ENCODE data around the gene CRYBA4.

Gene CRYBA4

DNA sequence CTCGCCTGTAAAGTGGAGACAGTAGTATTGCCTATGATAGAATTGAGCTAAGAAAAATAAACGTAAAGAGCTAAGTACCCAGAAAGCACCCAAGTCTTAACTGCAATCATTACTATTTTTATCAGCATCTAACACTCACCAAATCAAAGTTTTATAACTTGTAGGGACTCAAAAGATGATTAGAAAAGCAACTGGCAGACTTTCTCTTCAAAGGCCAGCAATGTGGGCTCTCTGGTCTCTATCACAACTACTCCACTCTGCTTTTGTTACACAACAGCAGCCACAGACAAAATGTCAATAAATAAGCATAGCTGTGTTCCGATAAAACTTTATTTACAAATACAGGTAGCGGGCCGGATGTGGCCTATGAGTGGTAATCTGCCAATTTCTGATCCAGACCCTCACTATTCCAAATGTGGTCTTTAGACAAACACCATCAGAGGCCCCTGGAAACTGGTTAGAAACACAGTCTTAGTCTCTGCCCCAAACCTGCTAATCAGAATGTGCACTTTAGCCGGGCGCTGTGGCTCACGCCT lies 40.1 kb upstream of the CRYBA4 start:
- Histone ChIP-seq H2AFZ (ENCODE audit: low read depth, low read length) (no peak overlapping the region), H4K20me1 (ENCODE audit: insufficient read depth, low read length) (no peaks in the 10 kb centered on the region), H3K27me3 (ENCODE audit: low read depth, low read length) (no peaks in the 10 kb centered on the region), H3K27ac (ENCODE audit: low read length) (no peak overlapping the region), H3K9ac (ENCODE audit: low read length) (no peak overlapping the region), H3K9me3 (ENCODE audit: insufficient read depth, low read length) (no peaks in the 10 kb centered on the region), H3K36me3 (replicated peaks; ENCODE audit: low read depth, low read length) (no peaks in the 10 kb centered on the region), H3K4me3 (ENCODE audit: low read length) (no peak overlapping the region), H3K79me2 (ENCODE audit: low read length) (no peaks in the 10 kb centered on the region), H3K4me2 (ENCODE audit: low read length) (no peak overlapping the region), H3K4me1 (ENCODE audit: low read length) (peaks cover 14% of the 10 kb centered on the region)
- TF ChIP-seq, protein P1, sequence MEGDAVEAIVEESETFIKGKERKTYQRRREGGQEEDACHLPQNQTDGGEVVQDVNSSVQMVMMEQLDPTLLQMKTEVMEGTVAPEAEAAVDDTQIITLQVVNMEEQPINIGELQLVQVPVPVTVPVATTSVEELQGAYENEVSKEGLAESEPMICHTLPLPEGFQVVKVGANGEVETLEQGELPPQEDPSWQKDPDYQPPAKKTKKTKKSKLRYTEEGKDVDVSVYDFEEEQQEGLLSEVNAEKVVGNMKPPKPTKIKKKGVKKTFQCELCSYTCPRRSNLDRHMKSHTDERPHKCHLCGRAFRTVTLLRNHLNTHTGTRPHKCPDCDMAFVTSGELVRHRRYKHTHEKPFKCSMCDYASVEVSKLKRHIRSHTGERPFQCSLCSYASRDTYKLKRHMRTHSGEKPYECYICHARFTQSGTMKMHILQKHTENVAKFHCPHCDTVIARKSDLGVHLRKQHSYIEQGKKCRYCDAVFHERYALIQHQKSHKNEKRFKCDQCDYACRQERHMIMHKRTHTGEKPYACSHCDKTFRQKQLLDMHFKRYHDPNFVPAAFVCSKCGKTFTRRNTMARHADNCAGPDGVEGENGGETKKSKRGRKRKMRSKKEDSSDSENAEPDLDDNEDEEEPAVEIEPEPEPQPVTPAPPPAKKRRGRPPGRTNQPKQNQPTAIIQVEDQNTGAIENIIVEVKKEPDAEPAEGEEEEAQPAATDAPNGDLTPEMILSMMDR (IDR thresholded peaks at IDR 0.05; ENCODE audit: low read depth, low read length): no peak
- TF ChIP-seq EZH2phosphoT487 (IDR thresholded peaks at IDR 0.05; ENCODE audit: low read depth): no peak

DNA sequence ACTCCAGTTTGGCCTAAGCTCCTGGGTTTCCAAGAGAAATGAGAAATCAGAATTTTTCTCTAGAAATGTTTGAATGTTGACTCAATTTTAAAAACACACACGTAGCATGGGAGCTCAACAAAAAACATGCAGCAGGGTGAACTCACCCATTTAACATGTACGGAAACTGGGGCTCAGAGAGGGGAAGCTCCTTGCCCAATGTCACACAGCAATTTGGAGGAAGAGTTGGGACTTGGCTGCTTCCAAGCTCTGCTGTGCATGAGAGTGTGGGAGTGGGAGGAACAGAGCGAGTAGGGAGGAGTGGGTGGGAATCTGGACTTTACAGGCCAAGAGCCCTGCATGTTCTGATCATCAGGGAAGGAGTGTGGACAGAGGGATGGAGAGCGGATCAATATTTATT lies 37.8 kb upstream of the CRYBA4 start:
- H3K27ac ChIP-seq (ENCODE audit: low read length): no peak overlapping the region
- peaks cover 13% of the 10 kb centered on the region for H3K4me1 ChIP-seq (ENCODE audit: low read length)
- no peaks in the 10 kb centered on the region for H4K20me1 ChIP-seq (ENCODE audit: insufficient read depth, low read length)
- TF ChIP-seq, protein P1 (IDR thresholded peaks at IDR 0.05; ENCODE audit: low read depth, low read length): no peak
- TF ChIP-seq EZH2phosphoT487 (IDR thresholded peaks at IDR 0.05; ENCODE audit: low read depth): no peak
- no peak overlapping the region for H2AFZ ChIP-seq (ENCODE audit: low read depth, low read length)
- H3K36me3 ChIP-seq (replicated peaks; ENCODE audit: low read depth, low read length): peaks cover 6% of the 10 kb centered on the region
- no peak overlapping the region for H3K9ac ChIP-seq (ENCODE audit: low read length)
- no peak overlapping the region for H3K4me3 ChIP-seq (ENCODE audit: low read length)
- H3K9me3 ChIP-seq (ENCODE audit: insufficient read depth, low read length): 0 out of 2 replicates have a peak, but pooled peaks cover 6% of the 10 kb centered on the region
- no peak overlapping the region for H3K4me2 ChIP-seq (ENCODE audit: low read length)
- H3K27me3 ChIP-seq (ENCODE audit: low read depth, low read length): no peaks in the 10 kb centered on the region
- H3K79me2 ChIP-seq (ENCODE audit: low read length): no peaks in the 10 kb centered on the region

DNA sequence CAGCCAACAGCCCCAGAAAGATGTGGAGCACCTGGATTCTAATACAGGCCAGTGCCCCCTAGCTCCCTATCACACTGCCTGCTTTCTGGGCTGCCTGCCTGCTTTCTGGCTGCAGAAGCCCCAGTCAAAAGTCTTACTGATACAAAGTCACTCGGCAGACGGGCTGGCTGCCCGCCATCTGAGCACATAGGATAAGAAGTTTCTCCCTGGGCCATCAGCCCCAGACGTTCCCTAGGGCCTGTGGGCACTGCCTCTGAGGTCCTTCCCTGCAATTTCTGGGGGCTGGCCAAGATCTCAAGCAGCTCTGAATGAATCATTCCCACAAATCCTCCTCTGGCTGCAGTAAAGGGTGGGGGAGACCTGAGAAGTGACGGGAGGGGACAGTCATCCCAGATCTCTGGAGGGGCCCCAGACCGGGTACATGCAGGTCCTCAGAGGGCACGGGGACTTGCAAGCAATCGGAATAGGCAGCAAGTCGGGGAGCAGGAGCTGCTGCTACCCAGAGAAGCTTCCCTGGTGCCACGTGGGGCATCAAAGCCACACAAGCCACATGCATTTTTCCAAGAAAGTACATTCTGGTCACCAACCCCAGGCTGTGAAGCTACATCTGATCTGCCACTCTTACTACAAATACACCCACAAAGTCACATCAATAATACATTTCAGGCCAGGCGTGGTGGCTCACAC lies 36.5 kb upstream of the CRYBA4 start:
- H3K9ac ChIP-seq (ENCODE audit: low read length): no peak overlapping the region
- 0 out of 2 replicates have a peak, but pooled peaks cover 6% of the 10 kb centered on the region for H3K9me3 ChIP-seq (ENCODE audit: insufficient read depth, low read length)
- H3K27me3 ChIP-seq (ENCODE audit: low read depth, low read length): no peaks in the 10 kb centered on the region
- no peaks in the 10 kb centered on the region for H4K20me1 ChIP-seq (ENCODE audit: insufficient read depth, low read length)
- H3K36me3 ChIP-seq (replicated peaks; ENCODE audit: low read depth, low read length): peaks cover 6% of the 10 kb centered on the region
- peaks cover 3% of the 10 kb centered on the region; the same call in 1 of the 2 replicates for H3K4me1 ChIP-seq (ENCODE audit: low read length)
- no peak overlapping the region for H3K4me3 ChIP-seq (ENCODE audit: low read length)
- no peaks in the 10 kb centered on the region for H3K79me2 ChIP-seq (ENCODE audit: low read length)
- no peak overlapping the region for H3K27ac ChIP-seq (ENCODE audit: low read length)
- H3K4me2 ChIP-seq (ENCODE audit: low read length): no peak overlapping the region
- no peak for TF ChIP-seq EZH2phosphoT487 (IDR thresholded peaks at IDR 0.05; ENCODE audit: low read depth)
- no peak overlapping the region for H2AFZ ChIP-seq (ENCODE audit: low read depth, low read length)

DNA sequence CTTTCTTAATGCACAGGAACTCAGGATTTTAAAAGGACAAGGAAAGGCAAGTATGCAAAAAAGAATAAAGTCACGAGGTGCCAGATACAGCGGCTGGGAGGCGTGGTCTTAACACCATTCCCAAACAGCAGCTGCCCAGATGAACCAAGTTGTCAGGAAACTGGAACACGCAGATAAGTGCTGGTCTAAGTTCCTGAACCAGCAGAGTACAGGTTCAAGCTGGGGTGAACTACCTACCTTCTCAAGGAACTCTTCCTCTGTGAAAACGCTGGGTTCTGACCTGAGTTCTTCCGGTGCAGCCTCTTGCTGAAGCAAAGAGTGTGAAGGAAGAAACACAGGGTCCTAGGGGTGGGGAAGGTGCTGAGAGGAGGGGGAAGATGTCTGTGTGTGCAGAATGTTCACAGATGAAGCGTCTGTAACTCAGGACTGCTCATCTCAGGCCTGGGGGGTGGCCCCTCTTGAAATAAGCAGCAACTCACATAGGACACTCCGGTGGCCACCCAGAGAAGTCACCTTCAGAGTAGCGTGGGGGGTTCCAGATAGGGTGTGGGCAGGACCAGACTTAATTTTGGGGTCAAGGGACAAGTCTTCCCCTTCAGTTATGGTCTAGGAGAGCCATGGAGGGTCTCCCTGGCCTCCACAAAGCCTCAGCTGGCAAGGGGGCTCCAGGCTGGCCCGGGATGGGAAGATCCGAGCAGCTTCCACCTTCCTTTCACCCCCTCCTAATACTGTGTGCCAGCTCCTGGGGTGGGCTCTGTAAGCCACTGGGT lies 35.0 kb upstream of the CRYBA4 start:
- Histone ChIP-seq H3K79me2 (ENCODE audit: low read length) (no peaks in the 10 kb centered on the region), H3K9me3 (ENCODE audit: insufficient read depth, low read length) (0 out of 2 replicates have a peak, but pooled peaks cover 6% of the 10 kb centered on the region), H3K4me1 (ENCODE audit: low read length) (peaks cover 9% of the 10 kb centered on the region), H3K27ac (ENCODE audit: low read length) (no peak overlapping the region), H3K27me3 (ENCODE audit: low read depth, low read length) (peaks cover 4% of the 10 kb centered on the region; the same call in 1 of the 2 replicates), H2AFZ (ENCODE audit: low read depth, low read length) (no peak overlapping the region), H4K20me1 (ENCODE audit: insufficient read depth, low read length) (no peaks in the 10 kb centered on the region), H3K4me2 (ENCODE audit: low read length) (no peak overlapping the region), H3K4me3 (ENCODE audit: low read length) (no peak overlapping the region), H3K36me3 (replicated peaks; ENCODE audit: low read depth, low read length) (peaks cover 6% of the 10 kb centered on the region), H3K9ac (ENCODE audit: low read length) (no peak overlapping the region)
- TF ChIP-seq, protein P1 (IDR thresholded peaks at IDR 0.05; ENCODE audit: low read depth, low read length): no peak
- no peak for TF ChIP-seq EZH2phosphoT487 (IDR thresholded peaks at IDR 0.05; ENCODE audit: low read depth)

Data from OCI-LY3 (cell line).